DND-41 (cell line): Measurements from ENCODE around the gene OR2AT4.

Experiments
- CTCF ChIP-seq: IDR thresholded peaks from 2 replicates; pipeline ENCODE4 v1.5.1; 2012; ENCODE audit warnings: borderline replicate concordance, low read length, moderate library complexity, mild to moderate bottlenecking; ENCODE audit not compliant: poor library complexity, severe bottlenecking; ENCODE audit errors: extremely low read depth
- EZH2 ChIP-seq: IDR thresholded peaks from 3 replicates; pipeline ENCODE4 v1.6.1; 2012; ENCODE audit warnings: borderline replicate concordance, low read depth, mild to moderate bottlenecking, moderate library complexity, low read length, inconsistent platforms; ENCODE audit not compliant: severe bottlenecking

- TF ChIP-seq CTCF = no peak
- no peak for TF ChIP-seq EZH2
These were observed 28.1 kb downstream of the OR2AT4 start for GRCh38 chr11:75068559-75068958.
